Stimulated activated CD4-positive, alpha-beta T cell treated with anti-CD3 and anti-CD28 coated beads, TNF-alpha, amount 100 ng/mL, for 48 hours (primary cell): ENCODE measurements around the gene SLC24A3.

Experiments used
- DNase-seq, 3 donors: peaks; one replicate each; pipeline ENCODE4 v3.0.0-alpha.2; 2020; ENCODE audit warnings: low read depth in 3 of 3

Gene SLC24A3

GRCh38 chr20:19302714-19303113 lies 90.3 kb downstream of the SLC24A3 start:
- DNase-seq, result no peak

GRCh38 chr20:19304389-19304788 lies 91.9 kb downstream of the SLC24A3 start:
- DNase-seq, result no peak

- no peak for DNase-seq
Measured at GRCh38 chr20:19304886-19305415, 92.5 kb downstream of the SLC24A3 start.

DNA sequence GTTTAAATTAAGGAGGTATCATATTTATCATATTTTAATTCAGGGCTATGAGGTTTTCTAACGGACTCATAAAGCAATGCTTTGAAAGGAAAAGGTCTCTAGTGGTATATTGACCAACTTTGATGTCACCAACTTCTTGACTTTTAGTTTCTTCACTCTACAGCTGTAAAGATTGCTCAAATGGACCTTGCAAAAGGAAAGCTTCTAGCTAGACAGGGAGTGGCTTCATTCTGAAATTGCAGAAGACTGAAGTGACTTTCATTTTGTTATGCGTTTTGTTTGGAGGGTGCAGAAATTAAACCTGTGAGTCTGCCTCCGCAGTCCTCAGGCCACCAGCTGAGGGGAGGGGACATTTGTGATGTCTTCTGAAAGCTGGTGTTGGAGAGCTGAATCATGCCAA lies 95.7 kb downstream of the SLC24A3 start:
- no peak for DNase-seq

GRCh38 chr20:19310541-19310940 lies 98.1 kb downstream of the SLC24A3 start:
- DNase-seq, result no peak

- DNase-seq, result no peak
Measured at GRCh38 chr20:19313342-19314069, 101.1 kb downstream of the SLC24A3 start.

DNA sequence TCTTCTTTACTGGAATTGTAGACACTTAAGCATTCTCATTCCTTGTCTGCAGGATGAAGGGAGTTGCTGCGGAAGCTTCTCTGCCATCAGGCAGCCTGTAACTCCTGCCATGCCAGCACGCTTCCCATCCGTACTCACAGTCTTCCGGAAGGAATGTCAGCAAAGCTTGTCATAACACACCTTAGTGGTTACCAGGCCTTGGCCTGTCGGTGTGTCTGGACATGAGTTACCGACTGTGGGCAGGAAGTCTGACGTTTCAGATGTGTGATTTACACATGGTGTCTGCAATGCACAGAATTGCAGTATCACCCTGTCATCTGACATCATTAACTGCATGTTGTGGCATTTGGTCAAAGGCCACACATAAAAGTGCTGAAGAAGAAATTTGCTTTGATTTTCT lies 102.2 kb downstream of the SLC24A3 start:
- no peak for DNase-seq

GRCh38 chr20:19317237-19318069 lies 105.0 kb downstream of the SLC24A3 start:
- DNase-seq, result no peak

- DNase-seq, result no peak
Measured at GRCh38 chr20:19318610-19319009, 106.2 kb downstream of the SLC24A3 start.

DNA sequence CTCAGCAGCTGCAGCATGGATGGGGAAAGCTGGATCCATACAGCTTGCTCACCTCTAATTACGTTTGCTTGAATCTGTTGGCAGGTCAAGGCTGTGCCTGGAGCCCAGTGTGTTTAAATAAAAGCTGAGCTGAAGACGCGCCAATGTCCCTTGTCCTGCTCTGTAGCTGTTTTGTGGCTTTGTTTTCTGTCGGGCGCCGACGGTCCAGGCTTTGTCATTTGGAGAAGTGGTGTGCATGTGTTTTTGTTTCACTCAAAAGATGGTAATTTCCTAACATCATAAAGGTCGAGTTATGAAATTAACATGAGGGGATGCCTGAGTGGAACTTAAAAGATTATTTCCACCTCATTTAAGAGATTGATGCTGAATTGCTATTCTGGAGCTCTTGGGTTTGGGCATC lies 107.6 kb downstream of the SLC24A3 start:
- DNase-seq, result no peak

DNA sequence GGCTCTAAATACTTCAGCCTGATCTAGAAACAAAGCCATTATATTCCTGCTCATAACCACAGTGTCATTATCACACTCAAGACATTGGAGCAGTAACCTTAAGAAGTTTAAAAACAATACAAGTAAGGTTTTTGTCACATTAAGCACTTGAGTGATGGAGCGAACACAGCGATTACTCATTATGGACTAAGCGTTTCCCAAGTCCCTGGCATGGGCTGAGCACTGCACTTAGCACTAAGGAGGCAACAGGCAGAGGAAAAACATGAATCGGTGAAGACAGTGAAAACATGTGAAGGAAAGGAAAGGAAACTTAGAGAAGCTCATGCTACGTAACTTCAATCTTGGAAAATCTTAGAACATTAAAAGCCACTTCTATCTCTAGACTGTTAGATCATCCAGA lies 108.7 kb downstream of the SLC24A3 start:
- no peak for DNase-seq

GRCh38 chr20:19322061-19322985 lies 109.9 kb downstream of the SLC24A3 start:
- DNase-seq, result no peak

DNA sequence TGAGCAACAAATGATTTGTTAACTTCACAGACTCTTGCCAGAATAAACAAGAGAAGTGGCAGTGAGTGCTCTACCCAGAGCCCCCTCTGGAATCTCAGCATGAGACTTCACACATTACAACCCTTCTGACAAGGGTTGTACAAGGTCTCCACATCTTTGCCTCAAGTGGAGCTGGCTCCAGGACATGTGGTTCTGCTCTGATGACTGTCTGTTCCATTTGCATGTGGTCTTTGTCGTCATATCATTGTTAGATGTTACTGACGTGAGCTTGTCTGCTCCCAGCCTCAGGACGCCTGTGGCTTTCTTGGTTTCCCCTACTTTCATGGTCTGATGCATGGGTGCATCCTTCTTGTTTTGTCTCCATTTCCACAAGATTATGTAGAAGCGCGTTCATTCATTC lies 115.0 kb downstream of the SLC24A3 start:
- no peak for DNase-seq

DNA sequence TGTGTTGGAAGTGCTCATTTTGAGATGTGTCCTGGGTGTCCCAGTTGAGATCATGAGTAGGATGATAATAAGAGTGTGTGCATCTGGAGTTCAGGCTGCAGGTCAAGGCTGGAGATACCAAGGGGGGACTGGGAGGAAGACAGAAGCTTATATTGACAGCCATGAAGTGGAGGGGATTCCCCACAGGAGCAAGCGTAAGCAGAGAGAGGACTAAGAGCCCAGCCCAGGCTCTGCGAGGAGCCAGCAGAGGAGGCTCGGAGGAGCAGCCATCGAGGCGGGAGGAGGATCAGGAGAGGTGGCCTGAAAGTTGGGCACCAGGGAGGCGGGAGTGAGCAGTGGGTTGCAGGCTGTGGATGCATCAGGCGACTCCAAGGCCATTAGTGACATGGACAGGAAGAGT lies 116.2 kb downstream of the SLC24A3 start:
- DNase-seq, result no peak

DNA sequence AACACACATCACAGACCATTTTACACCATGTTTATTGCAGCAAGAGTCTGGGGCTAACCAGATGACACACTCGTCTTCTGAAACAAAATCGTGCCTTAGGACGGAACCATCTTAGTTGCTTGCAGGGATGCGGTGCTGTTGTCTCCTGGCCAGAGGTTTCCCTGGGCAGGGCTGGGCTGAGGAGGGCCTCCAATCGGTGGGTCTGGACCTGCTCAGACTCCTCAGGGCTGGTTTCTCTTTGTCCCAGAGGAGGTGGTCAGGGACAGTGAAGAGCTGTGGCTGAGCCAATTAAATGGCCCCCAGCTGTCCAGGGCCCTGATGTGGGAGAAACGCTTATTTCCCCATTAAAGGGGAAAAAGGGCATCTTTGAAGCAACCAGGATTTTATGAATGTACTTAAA lies 117.6 kb downstream of the SLC24A3 start:
- DNase-seq, result no peak

DNA sequence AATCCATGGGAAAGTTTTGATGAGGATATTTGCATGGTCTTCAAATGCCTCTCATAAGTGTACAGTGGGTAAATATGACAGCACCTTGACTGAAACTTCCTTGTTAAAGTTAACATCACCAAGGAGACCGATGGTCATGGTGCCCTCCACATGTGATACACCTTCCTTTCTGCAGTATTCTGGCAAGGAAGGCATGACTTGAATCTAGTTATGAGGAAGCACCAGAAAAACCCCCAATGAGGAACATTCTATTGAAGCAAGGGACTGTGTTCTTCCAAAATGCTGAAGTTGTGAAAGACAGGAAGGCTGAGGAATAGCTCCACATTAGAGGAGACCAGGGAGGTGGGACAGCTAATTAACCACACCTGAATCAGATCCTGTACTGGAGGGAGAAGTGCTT lies 118.3 kb downstream of the SLC24A3 start:
- DNase-seq, result no peak

GRCh38 chr20:19333563-19333962 lies 121.1 kb downstream of the SLC24A3 start:
- no peak for DNase-seq

DNA sequence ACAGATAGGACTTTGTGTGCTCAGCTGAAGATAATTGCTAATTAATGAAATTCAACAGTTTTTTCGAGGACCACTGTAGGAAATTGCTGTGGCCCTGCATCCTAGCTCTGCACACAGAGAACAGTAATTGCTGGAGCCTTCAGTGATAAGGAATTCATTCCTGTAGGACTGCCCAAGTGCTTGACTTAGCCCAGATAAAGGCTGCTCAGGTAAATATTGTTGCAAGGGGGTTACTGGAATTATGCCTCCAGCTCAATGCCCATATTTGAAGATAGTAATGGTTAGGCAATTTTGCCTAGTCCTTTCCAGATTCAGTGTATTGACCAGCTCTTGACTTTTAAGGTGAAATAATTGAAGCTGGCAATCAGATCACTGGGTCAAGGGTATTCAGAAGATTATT lies 122.9 kb downstream of the SLC24A3 start:
- no peak for DNase-seq

DNA sequence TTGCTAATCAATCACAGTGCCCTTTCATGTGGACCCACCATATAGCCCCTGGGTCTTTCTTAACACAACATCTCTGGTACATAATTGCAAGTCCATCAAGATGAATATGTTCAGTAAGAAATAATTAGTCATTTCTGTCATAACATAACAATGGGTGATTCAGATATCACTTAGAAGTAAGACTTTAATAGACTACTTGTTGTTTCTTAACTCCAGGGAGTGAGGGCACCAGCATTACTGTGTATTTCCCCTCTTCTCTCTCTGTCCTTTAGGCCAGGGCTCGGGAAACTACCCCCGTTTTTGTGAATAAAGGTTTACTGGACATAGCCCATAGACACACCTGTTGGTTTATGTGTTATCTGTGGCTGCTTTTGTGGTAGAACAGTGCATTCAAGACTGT lies 123.5 kb downstream of the SLC24A3 start:
- no peak for DNase-seq

GRCh38 chr20:19336631-19337030 lies 124.2 kb downstream of the SLC24A3 start:
- DNase-seq, result no peak

GRCh38 chr20:19338380-19338779 lies 125.9 kb downstream of the SLC24A3 start:
- no peak for DNase-seq

DNA sequence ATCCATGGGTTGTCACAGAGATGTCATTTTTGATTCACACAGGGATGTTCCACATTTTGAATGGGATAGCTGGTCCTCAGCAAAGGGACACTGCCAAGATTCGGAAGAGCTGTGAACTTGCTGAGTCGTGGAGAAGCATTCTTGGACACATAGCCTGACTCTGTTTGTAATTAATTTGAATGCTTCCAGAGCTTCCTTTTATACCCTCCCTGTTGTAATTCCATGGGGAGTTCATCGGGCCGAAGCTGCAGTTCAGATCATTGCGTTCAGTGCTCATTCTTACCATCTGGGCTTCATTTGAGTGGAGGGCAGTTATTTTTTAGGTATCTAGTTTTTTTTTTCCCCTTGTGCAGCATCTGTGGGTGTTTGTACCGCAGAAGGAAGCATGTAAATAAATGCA lies 126.5 kb downstream of the SLC24A3 start:
- DNase-seq, result no peak
